ENCODE data around the gene EIF5AL1.
"Not testable (repeated sequence)": the region's sequence is repeated elsewhere in the genome, so short reads cannot be mapped to it uniquely, and the experiment has no call there.

Gene EIF5AL1

DNA sequence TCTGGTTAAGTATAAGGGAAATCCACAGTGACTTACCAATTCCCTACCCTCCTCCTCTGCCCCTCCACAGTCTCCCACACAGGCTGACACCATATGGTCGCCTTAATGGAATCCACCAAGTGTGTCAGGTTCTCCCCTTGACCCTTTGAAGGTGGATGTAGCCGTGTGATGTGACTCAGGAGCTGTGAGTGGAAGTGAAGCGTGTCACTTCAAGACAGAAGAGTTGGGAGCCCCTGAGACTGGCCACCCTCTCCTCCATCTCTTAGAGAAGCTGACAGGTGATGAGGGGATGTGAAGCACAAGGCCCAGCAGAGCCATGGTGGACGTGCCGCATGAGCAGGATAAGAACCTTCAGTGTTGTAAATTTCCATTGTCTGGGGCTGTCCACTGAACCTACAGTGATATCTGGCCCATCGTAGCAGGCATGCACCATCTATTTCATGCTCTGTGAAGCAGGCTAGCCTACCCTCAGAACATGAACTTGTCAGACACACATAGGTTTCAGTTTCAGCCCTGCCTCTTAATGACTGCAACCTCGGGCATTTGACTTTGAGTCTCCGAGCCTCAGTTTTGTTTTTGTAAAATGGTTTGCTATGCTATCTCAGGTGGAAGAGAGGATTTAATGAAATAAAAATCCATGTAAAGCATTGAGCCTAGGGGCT is 12.8 kb downstream of the EIF5AL1 start:
- H3K4me1 ChIP-seq (ENCODE audit: control insufficient read depth, insufficient read depth, low read length); H3K9me3 ChIP-seq (ENCODE audit: control insufficient read depth, low read length); H3K9ac ChIP-seq (ENCODE audit: low read length); H3K27me3 ChIP-seq (ENCODE audit: control insufficient read depth, insufficient read depth, low read length); H3K4me3 ChIP-seq (ENCODE audit: low read length); H3K36me3 ChIP-seq (ENCODE audit: control insufficient read depth, insufficient read depth, low read length): not testable (repeated sequence)

DNA sequence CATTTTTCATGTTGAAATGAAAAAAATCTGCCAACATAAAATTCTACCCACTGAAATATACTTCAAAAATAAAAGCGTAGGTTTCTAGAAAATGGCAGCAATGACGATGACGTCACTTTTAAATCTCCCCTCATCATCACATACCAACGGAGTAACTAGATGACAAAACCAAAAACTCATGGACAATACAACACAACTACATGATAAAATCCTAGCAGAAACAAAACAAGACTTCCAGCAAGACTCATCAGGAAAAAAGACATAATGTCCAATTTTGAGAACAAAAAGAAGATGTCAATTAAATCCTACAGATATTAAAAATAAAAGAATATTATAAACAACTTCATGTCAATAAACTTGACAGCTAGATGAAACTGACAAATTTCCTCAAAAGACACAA is 15.9 kb downstream of the EIF5AL1 start:
- not testable (repeated sequence) for H3K9ac ChIP-seq (ENCODE audit: low read length); H3K4me1 ChIP-seq (ENCODE audit: control insufficient read depth, insufficient read depth, low read length); H3K9me3 ChIP-seq (ENCODE audit: control insufficient read depth, low read length); H3K4me3 ChIP-seq (ENCODE audit: low read length); H3K27me3 ChIP-seq (ENCODE audit: control insufficient read depth, insufficient read depth, low read length); H3K36me3 ChIP-seq (ENCODE audit: control insufficient read depth, insufficient read depth, low read length)

DNA sequence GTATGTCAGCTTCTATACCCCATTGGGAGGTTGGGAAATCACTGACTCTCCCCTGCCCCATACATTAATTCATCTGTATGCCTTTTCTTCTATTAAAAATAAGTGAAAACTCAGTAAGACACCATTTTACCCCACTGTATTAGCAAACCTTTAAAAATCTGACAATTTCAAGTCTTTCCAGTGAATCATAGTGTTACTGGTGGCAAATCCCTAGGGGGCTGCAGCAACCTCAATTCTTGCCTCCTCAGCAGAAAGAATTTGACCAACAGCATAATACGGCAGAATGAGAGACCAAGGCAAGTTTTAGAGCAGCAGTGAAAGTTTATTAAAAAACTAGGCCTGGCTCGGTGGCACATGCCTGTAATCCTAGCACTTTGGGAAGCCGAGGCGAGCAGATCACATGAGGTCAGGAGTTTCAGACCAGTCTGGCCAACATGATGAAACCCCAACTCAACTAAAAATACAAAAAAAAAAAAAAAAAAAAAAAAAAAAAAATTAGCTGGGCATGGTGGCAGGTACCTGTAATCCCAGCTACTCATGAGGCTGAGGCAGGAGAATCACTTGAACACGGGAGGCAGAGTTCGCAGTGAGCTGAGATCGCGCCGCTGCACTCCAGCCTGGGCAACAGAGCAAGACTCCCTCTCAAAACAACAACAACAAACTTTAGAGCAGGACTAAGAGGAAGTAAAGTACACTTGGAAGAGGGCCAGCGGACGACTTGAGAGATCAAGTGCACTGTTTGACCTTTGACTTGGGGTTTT is 21.0 kb downstream of the EIF5AL1 start:
- H3K27me3 ChIP-seq (ENCODE audit: control insufficient read depth, insufficient read depth, low read length); H3K9ac ChIP-seq (ENCODE audit: low read length); H3K4me3 ChIP-seq (ENCODE audit: low read length); H3K36me3 ChIP-seq (ENCODE audit: control insufficient read depth, insufficient read depth, low read length); H3K4me1 ChIP-seq (ENCODE audit: control insufficient read depth, insufficient read depth, low read length); H3K9me3 ChIP-seq (ENCODE audit: control insufficient read depth, low read length): not testable (repeated sequence)

DNA sequence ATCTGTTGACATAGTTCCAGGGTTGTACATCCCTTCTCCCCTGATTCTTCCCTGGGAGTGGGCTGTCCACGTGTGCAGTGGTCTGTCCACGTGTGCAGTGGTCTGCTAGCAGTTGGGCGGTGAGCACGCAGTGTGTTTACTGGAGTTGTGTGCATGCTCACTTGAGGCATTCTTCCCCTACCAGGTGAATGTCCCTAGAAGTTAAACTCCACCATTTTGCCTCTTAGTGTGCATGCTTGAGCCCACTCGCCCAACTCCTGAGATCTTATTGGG is 21.5 kb downstream of the EIF5AL1 start:
- not testable (repeated sequence) for H3K36me3 ChIP-seq (ENCODE audit: control insufficient read depth, insufficient read depth, low read length); H3K4me3 ChIP-seq (ENCODE audit: low read length); H3K9me3 ChIP-seq (ENCODE audit: control insufficient read depth, low read length); H3K9ac ChIP-seq (ENCODE audit: low read length); H3K27me3 ChIP-seq (ENCODE audit: control insufficient read depth, insufficient read depth, low read length); H3K4me1 ChIP-seq (ENCODE audit: control insufficient read depth, insufficient read depth, low read length)

DNA sequence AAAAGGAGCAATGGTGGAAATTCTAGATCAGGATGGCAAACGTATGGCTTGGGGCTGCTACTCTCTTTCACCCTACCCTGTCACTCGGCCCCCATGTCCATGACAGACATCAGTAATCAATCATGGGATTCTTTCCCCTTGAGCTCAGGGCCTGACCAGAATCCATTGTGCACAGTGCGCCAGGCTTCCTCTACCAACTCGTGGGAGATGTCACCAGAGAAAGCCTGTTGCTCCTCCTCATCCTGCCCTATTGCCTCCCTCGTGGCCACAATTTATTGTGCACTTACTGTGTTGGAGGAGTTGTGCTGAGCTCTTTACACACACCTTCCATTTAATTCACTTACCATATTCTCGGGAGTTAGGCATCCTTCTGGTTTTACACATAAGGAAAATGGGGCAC is 26.0 kb downstream of the EIF5AL1 start:
- not testable (repeated sequence) for H3K27me3 ChIP-seq (ENCODE audit: control insufficient read depth, insufficient read depth, low read length); H3K4me3 ChIP-seq (ENCODE audit: low read length); H3K9ac ChIP-seq (ENCODE audit: low read length); H3K36me3 ChIP-seq (ENCODE audit: control insufficient read depth, insufficient read depth, low read length); H3K4me1 ChIP-seq (ENCODE audit: control insufficient read depth, insufficient read depth, low read length); H3K9me3 ChIP-seq (ENCODE audit: control insufficient read depth, low read length)

DNA sequence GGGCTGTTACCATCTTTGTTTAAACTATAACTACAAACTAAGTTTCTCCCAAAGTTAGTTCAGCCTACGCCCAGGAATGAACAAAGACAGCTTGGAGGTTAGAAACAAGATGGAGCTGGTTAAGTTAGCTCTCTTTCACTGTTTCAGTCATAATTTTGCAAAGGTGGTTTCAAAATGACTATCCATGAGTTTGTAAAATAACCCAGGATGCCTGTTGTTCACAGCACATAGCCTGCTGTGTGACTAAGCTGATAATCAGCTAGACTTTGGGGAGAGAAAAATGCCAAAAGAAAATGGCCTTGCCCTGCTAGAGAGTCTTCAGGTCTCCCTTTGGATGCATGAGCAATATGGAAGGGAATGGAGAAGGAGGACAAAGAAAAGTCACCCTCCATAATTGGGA is 28.6 kb downstream of the EIF5AL1 start:
- H3K36me3 ChIP-seq (ENCODE audit: control insufficient read depth, insufficient read depth, low read length); H3K27me3 ChIP-seq (ENCODE audit: control insufficient read depth, insufficient read depth, low read length); H3K9me3 ChIP-seq (ENCODE audit: control insufficient read depth, low read length); H3K4me3 ChIP-seq (ENCODE audit: low read length); H3K4me1 ChIP-seq (ENCODE audit: control insufficient read depth, insufficient read depth, low read length); H3K9ac ChIP-seq (ENCODE audit: low read length): not testable (repeated sequence)

DNA sequence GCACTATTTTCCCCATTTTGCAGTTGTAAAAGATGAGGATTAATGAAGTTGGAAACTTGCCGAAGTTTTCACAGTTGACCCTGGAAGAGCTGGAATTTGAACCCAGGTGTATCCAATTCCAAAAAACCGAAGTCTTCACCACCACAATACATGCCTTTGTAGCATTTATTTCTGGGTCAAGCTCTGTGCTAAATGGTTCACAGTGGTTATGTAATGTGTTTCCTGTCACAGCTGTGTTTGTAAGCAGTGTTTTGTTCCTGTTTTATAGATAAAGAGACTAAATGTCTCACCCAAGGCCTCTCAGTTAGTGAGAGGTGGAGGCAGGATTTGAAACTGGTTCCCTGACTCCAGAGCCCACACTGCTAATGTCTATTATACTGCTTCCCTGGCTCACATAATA is 30.3 kb downstream of the EIF5AL1 start:
- Histone ChIP-seq H3K4me1 (ENCODE audit: control insufficient read depth, insufficient read depth, low read length) (no peaks in the 10 kb centered on the region), H3K36me3 (ENCODE audit: control insufficient read depth, insufficient read depth, low read length) (no peaks in the 10 kb centered on the region), H3K9me3 (ENCODE audit: control insufficient read depth, low read length) (no peaks in the 10 kb centered on the region), H3K27me3 (ENCODE audit: control insufficient read depth, insufficient read depth, low read length) (no peaks in the 10 kb centered on the region), H3K4me3 (ENCODE audit: low read length) (no peak overlapping the region), H3K9ac (ENCODE audit: low read length) (no peak overlapping the region)

DNA sequence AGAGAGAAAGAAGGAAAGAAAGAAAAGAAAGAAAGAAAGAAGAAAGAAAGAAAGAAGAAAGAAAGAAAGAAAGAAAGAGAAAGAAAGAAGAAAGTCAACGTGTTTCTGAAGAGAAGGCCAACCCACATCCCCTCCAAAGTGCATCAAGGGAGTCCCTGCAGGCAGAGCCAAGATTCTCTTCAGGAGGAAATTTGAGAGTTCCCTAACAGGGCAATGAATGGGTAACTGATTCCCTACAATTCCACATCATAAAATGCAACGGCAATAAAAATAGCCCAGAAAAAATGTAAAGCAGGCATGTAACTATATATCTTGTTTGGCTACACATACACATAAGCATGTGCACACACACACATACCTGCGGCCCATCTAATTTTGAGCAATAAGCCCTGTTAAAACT is 32.1 kb downstream of the EIF5AL1 start:
- H3K9ac ChIP-seq (ENCODE audit: low read length); H3K4me1 ChIP-seq (ENCODE audit: control insufficient read depth, insufficient read depth, low read length); H3K27me3 ChIP-seq (ENCODE audit: control insufficient read depth, insufficient read depth, low read length); H3K9me3 ChIP-seq (ENCODE audit: control insufficient read depth, low read length); H3K36me3 ChIP-seq (ENCODE audit: control insufficient read depth, insufficient read depth, low read length); H3K4me3 ChIP-seq (ENCODE audit: low read length): not testable (repeated sequence)

DNA sequence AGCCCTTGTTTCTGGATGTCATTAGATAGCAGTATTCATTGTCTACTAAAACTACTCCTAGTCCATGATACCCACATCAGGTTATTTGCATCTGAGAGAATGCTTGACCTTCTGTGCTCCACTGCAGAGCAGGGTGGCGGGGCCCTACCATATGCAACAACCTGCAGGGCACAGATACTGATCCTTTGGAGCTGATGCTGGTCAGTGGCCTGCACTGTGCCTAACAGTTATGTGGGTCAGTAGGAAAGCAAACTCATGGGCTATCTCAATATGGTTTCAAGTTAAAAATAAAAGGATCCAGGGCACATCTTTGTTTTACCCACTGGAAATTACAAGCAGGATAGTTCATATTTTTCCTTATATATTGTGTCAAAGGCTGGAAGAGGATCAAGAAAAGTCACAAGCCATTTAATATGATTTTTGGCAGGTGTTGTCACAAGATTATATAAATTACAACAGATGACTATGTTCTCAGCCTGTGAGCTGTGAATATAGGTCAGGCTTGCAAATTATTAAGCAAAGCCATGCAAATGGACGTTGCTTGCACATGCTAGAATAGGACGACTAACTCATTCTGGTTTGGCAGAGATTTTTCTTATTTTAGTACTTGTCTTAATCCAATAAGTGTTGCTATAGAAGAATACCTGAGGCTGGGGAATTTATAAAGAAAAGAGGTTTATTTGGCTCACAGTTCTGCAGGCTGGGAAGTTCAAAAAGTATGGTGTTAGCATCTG is 32.8 kb downstream of the EIF5AL1 start:
- H3K9ac ChIP-seq (ENCODE audit: low read length); H3K36me3 ChIP-seq (ENCODE audit: control insufficient read depth, insufficient read depth, low read length); H3K27me3 ChIP-seq (ENCODE audit: control insufficient read depth, insufficient read depth, low read length); H3K4me3 ChIP-seq (ENCODE audit: low read length); H3K4me1 ChIP-seq (ENCODE audit: control insufficient read depth, insufficient read depth, low read length); H3K9me3 ChIP-seq (ENCODE audit: control insufficient read depth, low read length): not testable (repeated sequence)

DNA sequence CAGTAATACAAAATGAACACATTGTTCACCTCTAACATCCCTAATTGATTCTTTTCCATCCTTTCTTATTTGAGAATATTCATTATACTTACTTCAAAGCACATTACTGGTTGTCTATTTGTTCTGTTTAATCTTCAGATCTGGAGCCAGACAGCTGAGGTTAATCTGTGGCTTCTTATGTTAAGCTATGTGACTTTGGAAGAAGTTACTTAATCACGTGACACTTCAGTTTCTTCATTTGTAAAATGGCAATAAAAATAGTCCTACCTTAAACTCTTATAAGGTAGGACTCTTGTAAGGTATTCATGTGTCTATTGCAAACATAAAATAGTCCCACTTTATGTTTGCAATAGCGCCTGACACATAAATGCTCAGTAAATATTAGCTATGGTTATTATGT is 34.8 kb downstream of the EIF5AL1 start:
- H3K36me3 ChIP-seq (ENCODE audit: control insufficient read depth, insufficient read depth, low read length); H3K9me3 ChIP-seq (ENCODE audit: control insufficient read depth, low read length); H3K4me3 ChIP-seq (ENCODE audit: low read length); H3K9ac ChIP-seq (ENCODE audit: low read length); H3K4me1 ChIP-seq (ENCODE audit: control insufficient read depth, insufficient read depth, low read length); H3K27me3 ChIP-seq (ENCODE audit: control insufficient read depth, insufficient read depth, low read length): not testable (repeated sequence)

DNA sequence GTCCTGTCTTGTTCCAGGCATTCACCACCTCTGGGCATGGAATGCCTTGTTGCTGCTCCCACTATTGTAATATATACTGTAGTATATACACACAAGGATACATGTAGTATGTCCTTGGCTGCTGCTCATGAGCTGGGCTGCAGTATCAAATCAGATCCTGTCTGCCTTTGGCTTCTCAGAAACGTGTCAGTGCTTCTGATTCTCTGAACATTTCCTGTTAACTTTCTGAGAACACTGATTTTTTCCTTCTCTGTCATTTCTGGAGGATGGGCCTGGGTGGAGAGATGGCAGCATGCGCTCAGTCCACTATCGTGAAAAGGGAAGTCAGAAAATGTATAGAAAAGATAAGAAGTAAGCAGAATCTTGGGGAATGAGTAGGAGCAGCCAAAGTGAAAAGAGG is 35.6 kb downstream of the EIF5AL1 start:
- H3K4me1 ChIP-seq (ENCODE audit: control insufficient read depth, insufficient read depth, low read length), result no peaks in the 10 kb centered on the region
- H3K36me3 ChIP-seq (ENCODE audit: control insufficient read depth, insufficient read depth, low read length), result no peaks in the 10 kb centered on the region
- H3K27me3 ChIP-seq (ENCODE audit: control insufficient read depth, insufficient read depth, low read length), result peaks cover 6% of the 10 kb centered on the region
- H3K9me3 ChIP-seq (ENCODE audit: control insufficient read depth, low read length), result no peaks in the 10 kb centered on the region
- H3K4me3 ChIP-seq (ENCODE audit: low read length), result no peak overlapping the region
- H3K9ac ChIP-seq (ENCODE audit: low read length), result no peak overlapping the region

DNA sequence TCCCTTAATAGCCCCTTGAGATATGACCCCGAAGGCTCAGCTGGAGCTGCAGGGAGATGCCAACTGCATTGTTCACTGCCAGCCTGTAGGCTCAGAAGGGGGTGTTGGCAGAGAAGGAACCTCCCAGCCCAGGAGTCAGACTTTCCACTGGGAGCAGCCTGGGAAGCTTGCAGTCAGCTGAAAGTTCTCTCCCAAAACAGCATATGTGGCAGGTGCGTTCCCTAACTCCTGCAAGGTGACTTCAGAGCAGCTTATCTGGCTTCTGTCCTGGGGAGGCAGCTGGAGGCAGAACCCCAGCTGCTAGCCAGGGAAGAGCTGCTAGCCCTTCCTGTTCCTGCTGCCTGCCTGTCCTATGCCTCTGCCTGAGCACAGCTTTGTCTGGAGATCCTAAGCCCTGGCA is 39.8 kb downstream of the EIF5AL1 start:
- H3K4me1 ChIP-seq (ENCODE audit: control insufficient read depth, insufficient read depth, low read length), result no peaks in the 10 kb centered on the region
- H3K27me3 ChIP-seq (ENCODE audit: control insufficient read depth, insufficient read depth, low read length), result peaks cover 6% of the 10 kb centered on the region
- no peaks in the 10 kb centered on the region for H3K9me3 ChIP-seq (ENCODE audit: control insufficient read depth, low read length)
- no peaks in the 10 kb centered on the region for H3K36me3 ChIP-seq (ENCODE audit: control insufficient read depth, insufficient read depth, low read length)
- H3K9ac ChIP-seq (ENCODE audit: low read length), result no peak overlapping the region
- no peak overlapping the region for H3K4me3 ChIP-seq (ENCODE audit: low read length)

Data from mucosa of stomach (tissue), 1 donor.